Measurements from ENCODE around the gene SCMH1.
"Not testable (repeated sequence)": the region's sequence is repeated elsewhere in the genome, so short reads cannot be mapped to it uniquely, and the experiment has no call there.

The SCMH1 gene

GRCh38 chr1:41164727-41165126, 77.4 kb downstream of the SCMH1 start:
- no peak overlapping the region for H3K4me3 ChIP-seq (ENCODE audit: low read length)
- TF ChIP-seq ZNF274 (IDR thresholded peaks at IDR 0.05; ENCODE audit: low read depth, low read length): no peak

DNA sequence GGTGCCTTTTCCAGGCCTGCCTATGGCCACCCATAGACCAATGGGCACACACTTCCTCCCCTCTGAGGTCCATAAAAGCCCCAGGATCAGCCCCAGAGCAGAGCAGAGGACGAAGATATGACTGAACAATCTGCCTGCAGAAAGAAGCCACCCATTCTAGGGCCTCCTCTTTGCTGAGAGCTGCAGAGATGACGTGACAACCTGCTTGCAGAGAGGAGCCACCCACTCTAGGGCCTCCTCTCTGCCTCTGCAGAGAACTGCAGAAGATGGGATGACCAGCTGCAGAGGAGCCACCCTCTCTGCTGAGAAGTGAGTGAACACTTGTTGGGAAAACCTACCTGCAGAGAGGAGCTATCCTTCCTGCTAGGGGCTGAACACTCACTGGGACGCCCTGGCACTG, 79.7 kb downstream of the SCMH1 start:
- no peak for TF ChIP-seq ZNF274 (IDR thresholded peaks at IDR 0.05; ENCODE audit: low read depth, low read length)
- H3K4me3 ChIP-seq (ENCODE audit: low read length): no peak overlapping the region

- no peak for TF ChIP-seq ZNF274 (IDR thresholded peaks at IDR 0.05; ENCODE audit: low read depth, low read length)
- no peak overlapping the region for H3K4me3 ChIP-seq (ENCODE audit: low read length)
Observed at GRCh38 chr1:41161846-41162245, 80.3 kb downstream of the SCMH1 start.

DNA sequence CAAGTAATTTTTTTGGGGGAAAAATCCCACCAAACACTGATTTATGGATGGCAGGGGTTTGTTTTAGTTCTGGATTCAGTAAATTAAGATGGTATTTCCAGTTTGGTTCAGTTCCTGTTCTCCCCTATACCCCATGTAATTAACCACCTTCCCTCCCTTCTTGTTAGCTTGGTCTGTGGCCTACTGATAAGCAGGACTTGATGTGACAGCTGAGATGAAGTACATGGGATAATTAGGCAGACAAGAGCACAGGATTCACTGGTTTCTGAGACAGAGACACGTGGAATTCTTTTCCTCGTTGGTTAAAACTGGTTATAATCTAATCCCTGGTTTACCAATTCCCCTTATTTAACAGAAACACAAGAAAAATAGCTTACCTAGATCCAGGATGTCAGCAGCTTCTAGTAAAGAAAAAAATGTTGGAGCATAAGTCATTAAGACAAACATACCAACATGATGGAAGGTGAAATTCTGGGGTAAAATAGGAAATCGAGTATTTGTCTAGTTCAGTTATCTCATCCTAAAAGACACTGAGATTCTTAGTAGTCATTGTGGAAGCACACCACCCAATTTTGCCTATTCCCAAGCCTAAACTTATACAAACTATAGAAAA, 81.5 kb downstream of the SCMH1 start:
- no peak overlapping the region for H3K4me3 ChIP-seq (ENCODE audit: low read length)
- no peak for TF ChIP-seq ZNF274 (IDR thresholded peaks at IDR 0.05; ENCODE audit: low read depth, low read length)

DNA sequence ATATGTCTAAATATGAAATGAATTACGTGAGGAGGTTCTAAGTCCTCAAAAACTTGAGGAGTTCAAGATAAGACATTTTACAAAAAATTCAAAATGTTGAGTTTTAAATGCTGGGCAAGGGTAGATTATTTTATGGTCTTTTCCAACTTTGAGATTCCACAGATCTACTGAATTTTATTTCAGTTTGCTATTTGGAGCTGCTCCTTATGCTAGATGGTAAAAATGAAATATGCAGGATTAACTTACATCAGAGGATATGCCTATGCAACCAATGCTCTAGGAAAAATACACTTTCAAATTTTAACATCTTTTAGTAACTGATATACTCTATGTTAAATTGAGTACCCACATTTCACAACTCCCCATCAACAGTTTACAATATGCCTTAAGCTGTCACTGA, 83.1 kb downstream of the SCMH1 start:
- TF ChIP-seq ZNF274 (IDR thresholded peaks at IDR 0.05; ENCODE audit: low read depth, low read length): no peak
- no peak overlapping the region for H3K4me3 ChIP-seq (ENCODE audit: low read length)

DNA sequence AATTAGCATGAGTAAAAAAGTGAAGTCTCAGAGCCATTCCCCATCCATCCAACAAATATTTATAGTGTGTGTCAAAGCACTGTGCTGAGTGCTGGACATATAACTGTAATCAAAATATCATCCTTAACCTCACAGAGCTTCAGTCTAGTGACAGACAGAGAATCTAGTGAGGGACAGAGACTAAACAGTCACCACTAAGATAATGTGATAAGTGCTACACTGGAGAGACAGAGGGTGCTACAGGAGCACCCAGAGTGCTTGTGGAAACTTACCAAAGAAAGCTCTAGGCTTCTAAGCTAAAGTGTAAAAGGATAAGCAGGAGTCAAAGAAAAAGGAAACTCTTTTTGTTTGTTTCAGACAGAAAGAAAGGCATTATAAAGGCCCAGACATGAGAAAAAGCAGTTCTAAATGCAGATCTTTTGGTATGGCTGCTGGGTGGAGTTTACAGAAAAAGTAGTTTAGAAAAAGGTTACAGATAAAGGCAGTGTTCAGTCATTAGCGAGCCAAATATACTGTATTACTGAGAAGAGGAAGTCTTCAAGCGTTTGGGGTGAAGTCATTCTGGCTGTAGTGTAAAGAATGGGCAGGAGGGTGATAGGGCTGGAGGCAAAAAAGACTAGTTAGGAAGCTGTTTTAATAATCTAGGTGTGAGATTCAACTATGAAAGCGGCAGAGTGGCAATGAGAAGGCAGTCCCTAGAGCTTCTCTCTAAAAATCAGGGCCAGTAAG, 83.8 kb downstream of the SCMH1 start:
- H3K4me3 ChIP-seq (ENCODE audit: low read length): no peak overlapping the region
- no peak for TF ChIP-seq ZNF274 (IDR thresholded peaks at IDR 0.05; ENCODE audit: low read depth, low read length)

GRCh38 chr1:41155105-41155504, 87.0 kb downstream of the SCMH1 start:
- TF ChIP-seq ZNF274 (IDR thresholded peaks at IDR 0.05; ENCODE audit: low read depth, low read length): no peak
- no peak overlapping the region for H3K4me3 ChIP-seq (ENCODE audit: low read length)

- H3K4me3 ChIP-seq (ENCODE audit: low read length): no peak overlapping the region
- TF ChIP-seq ZNF274 (IDR thresholded peaks at IDR 0.05; ENCODE audit: low read depth, low read length): no peak
Observed at GRCh38 chr1:41153750-41154274, 88.3 kb downstream of the SCMH1 start.

DNA sequence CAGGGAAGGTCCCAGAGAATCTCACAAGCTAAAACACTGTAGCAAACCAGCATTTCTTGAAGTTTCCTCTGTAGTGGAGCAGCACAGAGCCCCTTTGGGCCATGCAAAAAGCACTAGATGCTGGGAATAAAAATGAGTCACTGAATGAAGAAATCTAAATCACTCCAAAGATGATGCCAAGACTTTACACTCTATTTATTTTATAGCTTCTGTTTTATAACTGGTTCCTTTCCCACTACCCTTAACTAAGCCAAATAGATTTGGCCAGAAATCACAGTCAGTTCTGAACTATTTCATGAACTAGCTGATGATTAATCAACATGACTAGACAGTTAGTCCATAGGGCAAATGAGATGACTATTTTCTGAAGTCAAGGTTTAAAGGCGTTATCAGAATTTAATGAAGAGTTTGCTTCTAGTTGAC, 89.5 kb downstream of the SCMH1 start:
- no peak for TF ChIP-seq ZNF274 (IDR thresholded peaks at IDR 0.05; ENCODE audit: low read depth, low read length)
- H3K4me3 ChIP-seq (ENCODE audit: low read length): no peak overlapping the region

- TF ChIP-seq ZNF274 (IDR thresholded peaks at IDR 0.05; ENCODE audit: low read depth, low read length): no peak
- H3K4me3 ChIP-seq (ENCODE audit: low read length): no peak overlapping the region
Observed at GRCh38 chr1:41151846-41152245, 90.3 kb downstream of the SCMH1 start.

DNA sequence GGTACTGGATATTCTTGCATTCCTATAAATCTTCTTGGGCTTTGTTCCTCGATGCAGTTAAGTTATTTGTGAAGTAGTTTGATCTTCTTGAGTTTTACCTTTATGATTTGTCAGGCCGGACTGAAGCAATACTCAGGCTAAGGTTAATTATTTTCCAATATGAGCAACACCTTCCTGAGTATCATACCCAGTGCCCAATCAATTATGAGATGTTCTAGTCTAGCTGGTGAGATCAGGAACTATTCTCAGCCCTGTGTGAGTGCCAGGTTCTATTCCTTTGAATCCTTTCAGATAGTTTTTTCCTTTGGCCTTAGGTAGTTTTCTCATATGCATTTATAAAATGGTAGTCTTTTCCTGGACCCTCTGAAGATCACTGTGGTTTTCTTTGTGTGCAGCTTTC, 92.5 kb downstream of the SCMH1 start:
- TF ChIP-seq ZNF274 (IDR thresholded peaks at IDR 0.05; ENCODE audit: low read depth, low read length): no peak
- H3K4me3 ChIP-seq (ENCODE audit: low read length): no peak overlapping the region

DNA sequence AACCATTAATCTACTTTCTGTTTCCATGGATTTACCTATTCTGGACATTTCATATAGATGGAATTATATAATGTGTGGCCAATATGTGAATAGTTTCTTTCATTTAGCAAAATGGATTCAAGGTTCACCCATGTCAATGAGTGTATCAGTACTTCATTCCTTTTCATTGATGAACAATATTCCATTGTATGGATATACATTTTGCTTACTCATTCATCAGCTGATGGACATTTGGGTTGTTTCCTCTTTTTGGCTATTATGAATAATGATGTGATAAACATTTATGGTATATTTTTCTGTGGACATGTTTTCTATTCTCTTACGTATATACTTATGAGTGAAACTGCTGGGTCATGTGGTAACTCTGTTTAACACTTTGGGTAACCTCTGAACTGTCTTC, 97.8 kb downstream of the SCMH1 start:
- H3K4me3 ChIP-seq (ENCODE audit: low read length): no peak overlapping the region
- no peak for TF ChIP-seq ZNF274 (IDR thresholded peaks at IDR 0.05; ENCODE audit: low read depth, low read length)

GRCh38 chr1:41138549-41138948, 103.6 kb downstream of the SCMH1 start:
- H3K4me3 ChIP-seq (ENCODE audit: low read length): no peak overlapping the region
- TF ChIP-seq ZNF274 (IDR thresholded peaks at IDR 0.05; ENCODE audit: low read depth, low read length): no peak

GRCh38 chr1:41135196-41135947, 106.7 kb downstream of the SCMH1 start:
- no peak overlapping the region for H3K4me3 ChIP-seq (ENCODE audit: low read length)
- no peak for TF ChIP-seq ZNF274 (IDR thresholded peaks at IDR 0.05; ENCODE audit: low read depth, low read length)

DNA sequence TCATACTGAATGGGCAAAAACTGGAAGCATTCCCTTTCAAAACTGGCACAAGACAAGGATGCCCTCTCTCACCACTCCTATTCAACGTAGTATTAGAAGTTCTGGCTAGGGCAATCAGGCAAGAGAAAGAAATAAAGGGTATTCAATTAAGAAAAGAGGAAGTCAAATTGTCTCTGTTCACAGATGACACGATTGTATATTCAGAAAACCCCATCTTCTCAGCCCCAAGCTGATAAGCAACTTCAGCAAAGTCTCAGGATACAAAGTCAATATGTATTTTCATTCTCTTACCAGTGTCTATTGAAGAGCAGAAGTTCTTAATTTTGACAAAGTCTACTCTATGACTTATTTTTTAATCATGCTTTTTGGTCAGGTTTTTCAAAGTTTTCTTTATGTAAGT, 107.8 kb downstream of the SCMH1 start:
- not testable (repeated sequence) for H3K4me3 ChIP-seq (ENCODE audit: low read length)

Measured in GM08714 (cell line).